ENCODE measurements around the gene P2RY4. TPM values are rescaled to one million over a fixed set of nuclear protein-coding genes. Genes with fewer than 3 reads are reported as not detected.
"Not testable (repeated sequence)": the region's sequence is repeated elsewhere in the genome, so short reads cannot be mapped to it uniquely, and the experiment has no call there.

The P2RY4 gene
- not detected for total RNA-seq
- long read RNA-seq: 0 reads

GRCh38 chrX:70260104-70260503 is at the start of gene P2RY4:
TSS of gene P2RY4 (minus strand) at chrX:70260204. CDS start at chrX:70259624, 580 bp downstream.
- intact Hi-C loops (cut with DNase I): loop anchor here (10.0 kb wide), 1 partner anchor 65 kb away; no protein-coding TSS in a partner anchor
- no peak for DNase-seq (ENCODE audit: missing footprints)

GRCh38 chrX:70301716-70302115 is 41.7 kb upstream of the P2RY4 start:
- intact Hi-C loops (cut with DNase I): no loop called here
- ATAC-seq (no peak), DNase-seq (ENCODE audit: missing footprints) (no peak)

More at GRCh38 chrX:70260104-70260503, at the start of gene P2RY4:
- no peak for ATAC-seq

GRCh38 chrX:70293621-70294020 is 33.6 kb upstream of the P2RY4 start:
- no peak for DNase-seq (ENCODE audit: missing footprints)
- intact Hi-C loops (cut with DNase I): no loop called here
- ATAC-seq: no peak

- ATAC-seq: no peak
- intact Hi-C loops (cut with DNase I): no loop called here
- DNase-seq (ENCODE audit: missing footprints): no peak
Observed at GRCh38 chrX:70292788-70293187, 32.8 kb upstream of the P2RY4 start.

GRCh38 chrX:70289793-70290770 is 30.1 kb upstream of the P2RY4 start, which contains the start of the genes KIF4A and PDZD11:
TSS of gene KIF4A (plus strand) at chrX:70290104. CDS start at chrX:70290459, 355 bp downstream.
TSS of gene PDZD11 (minus strand) at chrX:70289927. CDS start at chrX:70289341, 586 bp downstream.
- intact Hi-C loops (cut with DNase I): no loop called here
- DNase-seq (ENCODE audit: missing footprints) (peak; percentile 81), ATAC-seq (peak; percentile 100)

GRCh38 chrX:70289168-70289792 is 29.3 kb upstream of the P2RY4 start:
- intact Hi-C loops (cut with DNase I): no loop called here
- DNase-seq (ENCODE audit: missing footprints): no peak
- ATAC-seq: peak; percentile 10

GRCh38 chrX:70281951-70282350 is 21.9 kb upstream of the P2RY4 start, which contains the start of gene RAB41:
TSS of gene RAB41 (plus strand) at chrX:70282172. CDS start at chrX:70282218, 46 bp downstream.
- intact Hi-C loops (cut with DNase I): no loop called here
- no peak for ATAC-seq
- DNase-seq (ENCODE audit: missing footprints): no peak

- ATAC-seq: no peak
- DNase-seq (ENCODE audit: missing footprints): no peak
- intact Hi-C loops (cut with DNase I): no loop called here
Observed at GRCh38 chrX:70280573-70280972, 20.6 kb upstream of the P2RY4 start.

GRCh38 chrX:70279081-70279480 is 19.1 kb upstream of the P2RY4 start:
- no peak for DNase-seq (ENCODE audit: missing footprints)
- ATAC-seq: no peak
- intact Hi-C loops (cut with DNase I): no loop called here

GRCh38 chrX:70274029-70274428 is 14.0 kb upstream of the P2RY4 start:
- DNase-seq (ENCODE audit: missing footprints); ATAC-seq; intact Hi-C loops (cut with DNase I): not testable (repeated sequence)

- intact Hi-C loops (cut with DNase I): loop anchor here (10.0 kb wide), 1 partner anchor 73 kb away; no protein-coding TSS in a partner anchor
- DNase-seq (ENCODE audit: missing footprints) (no peak), ATAC-seq (no peak)
Observed at GRCh38 chrX:70268034-70268433, 8.0 kb upstream of the P2RY4 start, which contains the start of gene ARR3. TSS of gene ARR3 (plus strand) at chrX:70268334. CDS start at chrX:70269386, 1,052 bp downstream.

GRCh38 chrX:70264784-70265183 is 4.8 kb upstream of the P2RY4 start:
- no peak for DNase-seq (ENCODE audit: missing footprints)
- intact Hi-C loops (cut with DNase I): loop anchor here (10.0 kb wide), 1 partner anchor 70 kb away; no protein-coding TSS in a partner anchor
- no peak for ATAC-seq

GRCh38 chrX:70262952-70263567 is 3.1 kb upstream of the P2RY4 start:
- intact Hi-C loops (cut with DNase I): loop anchor here (10.0 kb wide), 1 partner anchor 68 kb away; no protein-coding TSS in a partner anchor
- ATAC-seq (no peak), DNase-seq (ENCODE audit: missing footprints) (no peak)

- DNase-seq (ENCODE audit: missing footprints): no peak
- intact Hi-C loops (cut with DNase I): no loop called here
- ATAC-seq: no peak
Observed at GRCh38 chrX:70257423-70258288, 2.3 kb downstream of the P2RY4 start.

GRCh38 chrX:70255452-70255851 is 4.6 kb downstream of the P2RY4 start:
- intact Hi-C loops (cut with DNase I): no loop called here
- ATAC-seq (peak; percentile 48), DNase-seq (ENCODE audit: missing footprints) (no peak)

GRCh38 chrX:70254909-70255308 is 5.1 kb downstream of the P2RY4 start:
- intact Hi-C loops (cut with DNase I): no loop called here
- DNase-seq (ENCODE audit: missing footprints) (no peak), ATAC-seq (no peak)

- no peak for DNase-seq (ENCODE audit: missing footprints)
- no peak for ATAC-seq
- intact Hi-C loops (cut with DNase I): no loop called here
Observed at GRCh38 chrX:70254063-70254400, 6.0 kb downstream of the P2RY4 start.

All from Right ventricle myocardium inferior (tissue), 1 donor.